BJ (cell line): Measurements from ENCODE around the gene C11orf54. TPM values are rescaled to one million over a fixed set of nuclear protein-coding genes. Genes with fewer than 3 reads are reported as not detected.

Experiments
- CTCF ChIA-PET: fragments of 350-600 bp; formaldehyde crosslinking; extraction: SDS; loops from one replicate; lab custom pipeline; 2021; ENCODE audit warnings: antibody characterized with exemption, inconsistent platforms; lab: Yijun Ruan, JAX
- POLR2A ChIA-PET: fragments of 300-600 bp; sonication (Branson Sonifier 250); formaldehyde crosslinking; extraction: SDS; loops from one replicate; lab custom pipeline; 2021; ENCODE audit warnings: antibody characterized with exemption; lab: Charles Lee
- DNase-seq: peaks from one replicate; pipeline ENCODE4 v3.0.0-alpha.2; 2011; ENCODE audit warnings: low read depth
- H3K27me3 ChIP-seq: 2 replicates; pipeline ENCODE4 v1.6.0; 2011; ENCODE audit warnings: low read length; ENCODE audit not compliant: control insufficient read depth, insufficient read depth
- H3K36me3 ChIP-seq: 2 replicates; pipeline ENCODE4 v1.5.1; 2011; ENCODE audit warnings: low read length; ENCODE audit not compliant: control insufficient read depth, insufficient read depth
- H3K4me3 ChIP-seq: 2 replicates; pipeline ENCODE4 v1.5.1; 2011; ENCODE audit warnings: low read depth, mild to moderate bottlenecking, control low read depth, low read length
- polyA plus RNA-seq: library from polyadenylated mRNA; depleted of rRNA; stranded (reverse); fragments of >200 nt; gene quantifications from 2 replicates; pipeline ENCODE4 v1.2.3, GENCODE V29; 2011
- TF ChIP-seq, protein P1 (sequence below): IDR thresholded peaks from 2 replicates; pipeline ENCODE4 v1.5.1; 2011; ENCODE audit warnings: low read depth, mild to moderate bottlenecking, control low read depth, inconsistent platforms, low read length, moderate library complexity; ENCODE audit not compliant: insufficient read depth

C11orf54 gene
- polyA plus RNA-seq, 1 experiment = 6.8 TPM

DNA sequence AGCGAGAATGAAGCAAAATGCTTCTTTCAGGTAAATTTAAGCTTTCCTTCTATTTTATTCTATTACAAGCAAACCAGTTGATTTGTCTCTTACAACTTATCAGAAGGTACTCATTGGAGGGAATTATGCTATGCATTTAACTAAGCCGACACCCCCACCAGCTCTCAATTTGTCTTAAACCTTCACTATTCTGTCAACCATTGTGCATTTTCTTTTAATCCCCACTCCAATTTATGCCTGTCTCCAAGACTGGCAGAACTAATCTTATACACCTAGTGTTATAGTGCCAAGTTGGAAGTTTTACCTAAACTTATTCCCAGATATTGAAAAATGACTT lies 12.7 kb upstream of the C11orf54 start:
- ChIA-PET CTCF (no interaction called here), POLR2A (no interaction called here)
- TF ChIP-seq, protein P1, sequence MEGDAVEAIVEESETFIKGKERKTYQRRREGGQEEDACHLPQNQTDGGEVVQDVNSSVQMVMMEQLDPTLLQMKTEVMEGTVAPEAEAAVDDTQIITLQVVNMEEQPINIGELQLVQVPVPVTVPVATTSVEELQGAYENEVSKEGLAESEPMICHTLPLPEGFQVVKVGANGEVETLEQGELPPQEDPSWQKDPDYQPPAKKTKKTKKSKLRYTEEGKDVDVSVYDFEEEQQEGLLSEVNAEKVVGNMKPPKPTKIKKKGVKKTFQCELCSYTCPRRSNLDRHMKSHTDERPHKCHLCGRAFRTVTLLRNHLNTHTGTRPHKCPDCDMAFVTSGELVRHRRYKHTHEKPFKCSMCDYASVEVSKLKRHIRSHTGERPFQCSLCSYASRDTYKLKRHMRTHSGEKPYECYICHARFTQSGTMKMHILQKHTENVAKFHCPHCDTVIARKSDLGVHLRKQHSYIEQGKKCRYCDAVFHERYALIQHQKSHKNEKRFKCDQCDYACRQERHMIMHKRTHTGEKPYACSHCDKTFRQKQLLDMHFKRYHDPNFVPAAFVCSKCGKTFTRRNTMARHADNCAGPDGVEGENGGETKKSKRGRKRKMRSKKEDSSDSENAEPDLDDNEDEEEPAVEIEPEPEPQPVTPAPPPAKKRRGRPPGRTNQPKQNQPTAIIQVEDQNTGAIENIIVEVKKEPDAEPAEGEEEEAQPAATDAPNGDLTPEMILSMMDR = no peak
- H3K36me3 ChIP-seq = peaks cover 13% of the 10 kb centered on the region
- DNase-seq = no peak
- H3K4me3 ChIP-seq = no peak overlapping the region
- H3K27me3 ChIP-seq = no peaks in the 10 kb centered on the region

- no peak for DNase-seq
- TF ChIP-seq, protein P1 = no peak
- peaks cover 13% of the 10 kb centered on the region for H3K36me3 ChIP-seq
- POLR2A ChIA-PET = no interaction called here
- no peak overlapping the region for H3K4me3 ChIP-seq
- H3K27me3 ChIP-seq = no peaks in the 10 kb centered on the region
- CTCF ChIA-PET = no interaction called here
These were observed 12.3 kb upstream of the C11orf54 start for GRCh38 chr11:93729129-93729616.

- ChIA-PET CTCF (no interaction called here), POLR2A (no interaction called here)
- no peak overlapping the region for H3K4me3 ChIP-seq
- DNase-seq = no peak
- TF ChIP-seq, protein P1 = no peak
- no peaks in the 10 kb centered on the region for H3K27me3 ChIP-seq
- peaks cover 18% of the 10 kb centered on the region for H3K36me3 ChIP-seq
These were observed 11.1 kb upstream of the C11orf54 start for GRCh38 chr11:93730108-93731107.

DNA sequence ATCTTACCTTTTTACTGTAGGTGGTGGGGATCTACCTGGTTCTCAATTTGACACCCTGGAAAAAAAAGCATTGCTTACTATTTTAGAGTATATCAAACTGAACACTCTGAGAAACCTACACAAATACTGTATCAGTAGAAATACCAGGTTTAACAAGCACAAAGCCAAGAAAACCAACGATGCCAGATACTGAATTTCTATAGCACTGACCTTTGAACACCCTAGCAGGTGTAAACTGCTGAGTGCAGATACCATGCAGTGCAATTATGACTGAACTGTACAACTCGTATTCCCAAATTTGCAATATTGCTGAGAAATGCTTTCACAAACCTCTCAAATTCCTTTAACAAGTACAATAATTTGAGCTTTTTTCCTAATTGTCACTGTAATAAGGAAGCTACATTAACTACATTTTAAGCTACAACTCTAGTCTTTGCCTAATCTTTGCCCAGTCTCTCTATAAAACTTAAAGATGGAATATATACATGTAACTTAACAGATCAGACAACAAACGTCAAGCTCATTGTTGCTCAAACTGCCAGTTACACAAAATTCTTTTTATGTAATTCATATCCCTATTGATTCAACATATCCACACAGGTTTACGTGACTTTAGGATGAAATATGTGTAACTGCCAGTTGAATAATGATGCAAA lies 9.1 kb upstream of the C11orf54 start:
- CTCF ChIA-PET = interaction anchor here (1.1 kb wide), 1 partner anchor 9 kb away, joined by 4 read pairs; the partner anchor contains the start of genes C11orf54 and TAF1D

GRCh38 chr11:93733474-93733873 lies 8.0 kb upstream of the C11orf54 start:
- H3K27me3 ChIP-seq = no peaks in the 10 kb centered on the region
- DNase-seq = no peak

More for the DNA sequence above, 9.1 kb upstream of the C11orf54 start:
- POLR2A ChIA-PET = no interaction called here
- TF ChIP-seq, protein P1 = no peak
- Histone ChIP-seq H3K36me3 (peaks cover 22% of the 10 kb centered on the region), H3K4me3 (no peak overlapping the region), H3K27me3 (no peaks in the 10 kb centered on the region)
- no peak for DNase-seq

More at GRCh38 chr11:93733474-93733873, 8.0 kb upstream of the C11orf54 start:
- H3K36me3 ChIP-seq = peaks cover 21% of the 10 kb centered on the region
- no peak overlapping the region for H3K4me3 ChIP-seq
- CTCF ChIA-PET = no interaction called here
- TF ChIP-seq, protein P1 = no peak
- POLR2A ChIA-PET = no interaction called here
